ENCODE measurements around the gene TEX35.
"Not testable (repeated sequence)": the region's sequence is repeated elsewhere in the genome, so short reads cannot be mapped to it uniquely, and the experiment has no call there.

The TEX35 gene

DNA sequence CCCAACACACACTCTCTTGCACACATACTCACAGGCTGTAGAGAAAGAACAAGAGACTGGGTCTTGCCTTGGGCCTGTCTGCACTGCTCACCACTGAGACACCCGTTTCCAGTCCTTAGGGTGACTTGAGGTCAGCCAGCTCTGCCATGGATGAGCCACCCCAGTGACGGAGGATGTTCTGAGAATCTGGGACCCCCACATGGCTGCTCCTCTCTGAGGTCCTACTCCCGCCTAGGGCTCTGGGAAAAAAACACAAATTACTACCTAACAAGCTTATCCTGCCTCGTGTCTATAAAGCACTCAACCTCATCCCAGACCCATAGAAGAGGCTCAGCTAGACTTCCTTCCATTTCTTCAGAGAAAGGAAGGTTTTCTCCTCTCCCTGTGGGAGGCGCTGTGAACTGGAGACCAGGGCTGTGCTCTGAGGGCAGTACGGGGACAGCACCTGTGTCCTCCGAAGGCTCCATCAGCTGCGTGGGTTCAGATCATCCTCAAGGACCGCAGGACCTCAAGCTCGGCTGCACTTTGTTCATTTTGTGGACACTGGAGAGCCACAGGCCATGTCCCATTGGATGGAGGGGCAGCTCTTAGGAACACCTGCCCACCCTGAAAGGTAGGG is 11.9 kb upstream of the TEX35 start:
- peaks cover 0 to 8% (median 4%) of the 10 kb centered on the region in 5 donors for H3K4me1 ChIP-seq (ENCODE audit: control insufficient read depth in 5 of 5, insufficient read depth in 5 of 5, low read length in 5 of 5)
- H3K27me3 ChIP-seq (ENCODE audit: control insufficient read depth in 5 of 5, insufficient read depth in 4 of 5, low read length in 5 of 5), result peaks cover 0 to 5% (median 0%) of the 10 kb centered on the region in 5 donors
- no peaks in the 10 kb centered on the region for H3K9me3 ChIP-seq (ENCODE audit: control insufficient read depth in 5 of 5, low read length in 5 of 5)
- H3K4me3 ChIP-seq (ENCODE audit: low read depth in 1 of 5, low read length in 5 of 5), result no peak overlapping the region
- H3K36me3 ChIP-seq (ENCODE audit: control insufficient read depth in 5 of 5, insufficient read depth in 5 of 5, low read length in 5 of 5), result no peaks in the 10 kb centered on the region
- H3K9ac ChIP-seq (ENCODE audit: low read length in 5 of 5), result no peak overlapping the region
- no peak overlapping the region for H3K27ac ChIP-seq (ENCODE audit: low read depth, low read length)

- Histone ChIP-seq H3K27ac (ENCODE audit: low read depth, low read length) (no peak overlapping the region), H3K9ac (ENCODE audit: low read length in 5 of 5) (no peak overlapping the region), H3K4me1 (ENCODE audit: control insufficient read depth in 5 of 5, insufficient read depth in 5 of 5, low read length in 5 of 5) (peaks cover 0 to 8% (median 4%) of the 10 kb centered on the region in 5 donors), H3K27me3 (ENCODE audit: control insufficient read depth in 5 of 5, insufficient read depth in 4 of 5, low read length in 5 of 5) (peaks cover 0 to 5% (median 0%) of the 10 kb centered on the region in 5 donors), H3K36me3 (ENCODE audit: control insufficient read depth in 5 of 5, insufficient read depth in 5 of 5, low read length in 5 of 5) (no peaks in the 10 kb centered on the region), H3K9me3 (ENCODE audit: control insufficient read depth in 5 of 5, low read length in 5 of 5) (no peaks in the 10 kb centered on the region), H3K4me3 (ENCODE audit: low read depth in 1 of 5, low read length in 5 of 5) (no peak overlapping the region)
These were observed 11.1 kb upstream of the TEX35 start for GRCh38 chr1:178501705-178502329.

DNA sequence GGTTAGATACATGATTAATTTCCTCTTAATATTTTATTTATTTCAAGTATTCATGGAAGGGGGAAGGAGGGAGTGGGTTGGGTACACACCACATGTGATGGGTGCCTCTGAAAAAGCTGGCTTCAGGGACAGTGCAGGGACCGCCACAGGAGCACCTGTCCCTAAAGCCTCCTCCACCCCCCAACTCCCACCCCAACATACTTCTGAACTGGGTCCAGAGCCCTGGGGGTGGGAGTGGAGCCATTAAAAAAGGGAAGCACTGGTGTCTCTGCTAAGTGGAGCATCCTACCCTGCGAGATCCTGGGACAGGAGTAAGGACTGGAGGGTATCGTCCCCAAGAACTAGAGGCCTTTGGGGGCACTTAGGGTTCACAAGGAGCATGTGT is 10.6 kb upstream of the TEX35 start:
- H3K27me3 ChIP-seq (ENCODE audit: control insufficient read depth in 5 of 5, insufficient read depth in 4 of 5, low read length in 5 of 5), result peaks cover 0 to 5% (median 0%) of the 10 kb centered on the region in 5 donors
- H3K27ac ChIP-seq (ENCODE audit: low read depth, low read length), result no peak overlapping the region
- H3K36me3 ChIP-seq (ENCODE audit: control insufficient read depth in 5 of 5, insufficient read depth in 5 of 5, low read length in 5 of 5), result no peaks in the 10 kb centered on the region
- no peaks in the 10 kb centered on the region for H3K9me3 ChIP-seq (ENCODE audit: control insufficient read depth in 5 of 5, low read length in 5 of 5)
- peaks cover 0 to 8% (median 4%) of the 10 kb centered on the region in 5 donors for H3K4me1 ChIP-seq (ENCODE audit: control insufficient read depth in 5 of 5, insufficient read depth in 5 of 5, low read length in 5 of 5)
- no peak overlapping the region for H3K9ac ChIP-seq (ENCODE audit: low read length in 5 of 5)
- no peak overlapping the region for H3K4me3 ChIP-seq (ENCODE audit: low read depth in 1 of 5, low read length in 5 of 5)

GRCh38 chr1:178502856-178503255 is 10.1 kb upstream of the TEX35 start:
- H3K27me3 ChIP-seq (ENCODE audit: control insufficient read depth in 5 of 5, insufficient read depth in 4 of 5, low read length in 5 of 5), result peaks cover 0 to 5% (median 0%) of the 10 kb centered on the region in 5 donors
- H3K9me3 ChIP-seq (ENCODE audit: control insufficient read depth in 5 of 5, low read length in 5 of 5), result no peaks in the 10 kb centered on the region
- no peak overlapping the region for H3K4me3 ChIP-seq (ENCODE audit: low read depth in 1 of 5, low read length in 5 of 5)
- no peak overlapping the region for H3K27ac ChIP-seq (ENCODE audit: low read depth, low read length)
- H3K36me3 ChIP-seq (ENCODE audit: control insufficient read depth in 5 of 5, insufficient read depth in 5 of 5, low read length in 5 of 5), result no peaks in the 10 kb centered on the region
- H3K9ac ChIP-seq (ENCODE audit: low read length in 5 of 5), result no peak overlapping the region
- peaks cover 0 to 8% (median 4%) of the 10 kb centered on the region in 5 donors for H3K4me1 ChIP-seq (ENCODE audit: control insufficient read depth in 5 of 5, insufficient read depth in 5 of 5, low read length in 5 of 5)

DNA sequence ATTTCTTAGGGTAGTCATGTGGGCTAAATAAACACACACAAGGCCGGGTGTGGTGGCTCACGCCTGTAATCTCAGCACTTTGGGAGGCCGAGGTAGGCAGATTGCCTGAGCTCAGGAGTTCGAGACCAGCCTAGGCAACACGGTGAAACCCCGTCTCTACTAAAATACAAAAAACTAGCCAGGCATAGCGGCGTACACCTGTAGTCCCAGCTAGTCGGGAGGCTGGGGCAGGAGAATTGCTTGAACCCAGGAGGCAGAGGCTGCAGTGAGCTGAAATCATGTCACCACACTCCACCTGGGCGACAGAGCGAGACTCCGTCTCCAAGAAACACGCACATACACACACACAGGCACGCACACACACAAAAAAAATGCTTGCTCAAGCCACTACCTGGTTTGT is 9.6 kb upstream of the TEX35 start:
- not testable (repeated sequence) for H3K4me1 ChIP-seq (ENCODE audit: control insufficient read depth in 5 of 5, insufficient read depth in 5 of 5, low read length in 5 of 5); H3K4me3 ChIP-seq (ENCODE audit: low read depth in 1 of 5, low read length in 5 of 5); H3K27ac ChIP-seq (ENCODE audit: low read depth, low read length); H3K36me3 ChIP-seq (ENCODE audit: control insufficient read depth in 5 of 5, insufficient read depth in 5 of 5, low read length in 5 of 5); H3K9ac ChIP-seq (ENCODE audit: low read length in 5 of 5); H3K27me3 ChIP-seq (ENCODE audit: control insufficient read depth in 5 of 5, insufficient read depth in 4 of 5, low read length in 5 of 5); H3K9me3 ChIP-seq (ENCODE audit: control insufficient read depth in 5 of 5, low read length in 5 of 5)

- H3K9ac ChIP-seq (ENCODE audit: low read length in 5 of 5), result no peak overlapping the region
- no peaks in the 10 kb centered on the region for H3K9me3 ChIP-seq (ENCODE audit: control insufficient read depth in 5 of 5, low read length in 5 of 5)
- H3K4me1 ChIP-seq (ENCODE audit: control insufficient read depth in 5 of 5, insufficient read depth in 5 of 5, low read length in 5 of 5), result peaks cover 0 to 8% (median 4%) of the 10 kb centered on the region in 5 donors
- no peak overlapping the region for H3K4me3 ChIP-seq (ENCODE audit: low read depth in 1 of 5, low read length in 5 of 5)
- peaks cover 0 to 5% (median 0%) of the 10 kb centered on the region in 5 donors for H3K27me3 ChIP-seq (ENCODE audit: control insufficient read depth in 5 of 5, insufficient read depth in 4 of 5, low read length in 5 of 5)
- H3K36me3 ChIP-seq (ENCODE audit: control insufficient read depth in 5 of 5, insufficient read depth in 5 of 5, low read length in 5 of 5), result no peaks in the 10 kb centered on the region
- no peak overlapping the region for H3K27ac ChIP-seq (ENCODE audit: low read depth, low read length)
These were observed 9.1 kb upstream of the TEX35 start for GRCh38 chr1:178503849-178504248.

DNA sequence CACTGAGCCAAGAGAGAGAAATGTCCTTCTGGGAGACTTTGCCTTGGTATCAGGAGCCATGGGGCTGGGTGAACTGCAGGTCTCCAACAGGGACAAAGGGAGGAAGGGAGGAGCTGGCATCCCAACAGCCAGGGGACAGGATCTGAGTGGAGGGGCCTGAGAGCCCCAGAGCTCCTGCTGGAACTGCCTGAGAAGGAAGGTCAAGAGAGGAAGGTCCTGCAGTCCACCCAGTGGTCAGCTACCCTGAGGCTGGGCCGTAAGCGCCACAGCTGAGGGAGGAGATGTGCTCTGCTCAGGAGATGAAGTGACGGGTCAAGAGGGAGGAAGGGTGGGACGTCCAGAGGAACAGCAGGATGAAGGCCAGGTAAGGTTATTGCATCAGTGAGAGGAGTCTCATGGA is 8.6 kb upstream of the TEX35 start:
- Histone ChIP-seq H3K4me1 (ENCODE audit: control insufficient read depth in 5 of 5, insufficient read depth in 5 of 5, low read length in 5 of 5) (peaks cover 0 to 9% (median 5%) of the 10 kb centered on the region in 5 donors), H3K27ac (ENCODE audit: low read depth, low read length) (no peak overlapping the region), H3K27me3 (ENCODE audit: control insufficient read depth in 5 of 5, insufficient read depth in 4 of 5, low read length in 5 of 5) (peaks cover 0 to 5% (median 0%) of the 10 kb centered on the region in 5 donors), H3K9ac (ENCODE audit: low read length in 5 of 5) (no peak overlapping the region), H3K9me3 (ENCODE audit: control insufficient read depth in 5 of 5, low read length in 5 of 5) (no peaks in the 10 kb centered on the region), H3K36me3 (ENCODE audit: control insufficient read depth in 5 of 5, insufficient read depth in 5 of 5, low read length in 5 of 5) (no peaks in the 10 kb centered on the region), H3K4me3 (ENCODE audit: low read depth in 1 of 5, low read length in 5 of 5) (no peak overlapping the region)

DNA sequence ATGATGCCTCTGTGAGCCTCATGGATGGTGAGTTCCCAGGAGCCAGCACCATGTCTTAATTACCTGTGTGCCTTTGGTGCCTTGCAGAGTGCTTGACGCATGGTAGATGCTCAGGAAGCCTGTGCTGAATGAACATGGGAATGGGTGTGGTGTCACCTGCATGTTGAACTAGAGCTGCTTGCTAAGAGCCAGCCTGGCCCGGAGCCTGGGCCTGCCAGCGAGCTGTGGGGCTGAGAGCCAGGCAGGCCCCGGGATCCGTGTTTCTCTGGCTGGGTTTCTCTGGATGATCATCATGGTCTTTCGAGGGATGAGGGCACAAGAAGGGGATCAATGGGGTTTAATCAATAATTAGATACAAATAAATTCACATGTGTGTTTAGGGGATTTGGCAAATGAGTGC is 6.7 kb upstream of the TEX35 start:
- no peak overlapping the region for H3K4me3 ChIP-seq (ENCODE audit: low read depth in 1 of 5, low read length in 5 of 5)
- H3K27me3 ChIP-seq (ENCODE audit: control insufficient read depth in 5 of 5, insufficient read depth in 4 of 5, low read length in 5 of 5), result peaks cover 0 to 5% (median 0%) of the 10 kb centered on the region in 5 donors
- H3K36me3 ChIP-seq (ENCODE audit: control insufficient read depth in 5 of 5, insufficient read depth in 5 of 5, low read length in 5 of 5), result no peaks in the 10 kb centered on the region
- H3K4me1 ChIP-seq (ENCODE audit: control insufficient read depth in 5 of 5, insufficient read depth in 5 of 5, low read length in 5 of 5), result peaks cover 4 to 8% (median 6%) of the 10 kb centered on the region in 5 donors
- H3K9me3 ChIP-seq (ENCODE audit: control insufficient read depth in 5 of 5, low read length in 5 of 5), result no peaks in the 10 kb centered on the region
- no peak overlapping the region for H3K9ac ChIP-seq (ENCODE audit: low read length in 5 of 5)
- no peak overlapping the region for H3K27ac ChIP-seq (ENCODE audit: low read depth, low read length)

DNA sequence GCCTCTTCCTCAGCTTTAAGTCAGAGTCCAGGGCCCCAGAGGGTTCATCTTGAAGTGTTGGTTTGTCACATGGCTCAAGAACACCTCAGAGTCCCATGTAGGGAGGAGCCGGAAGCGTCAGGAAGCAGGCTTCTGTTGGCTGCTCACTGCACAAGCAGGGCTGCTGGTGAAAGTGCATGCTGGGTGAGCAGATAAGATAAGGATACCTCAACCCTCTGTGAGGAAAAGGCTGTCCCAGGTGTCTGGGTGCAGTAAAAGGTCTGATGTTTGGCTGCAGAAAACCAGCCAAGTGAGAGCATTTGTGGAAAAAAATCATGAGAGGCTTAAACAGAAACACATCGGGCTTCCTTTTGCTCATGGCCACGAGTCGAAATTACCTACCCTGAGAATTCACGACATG is 6.2 kb upstream of the TEX35 start:
- Histone ChIP-seq H3K27ac (ENCODE audit: low read depth, low read length) (no peak overlapping the region), H3K36me3 (ENCODE audit: control insufficient read depth in 5 of 5, insufficient read depth in 5 of 5, low read length in 5 of 5) (no peaks in the 10 kb centered on the region), H3K4me1 (ENCODE audit: control insufficient read depth in 5 of 5, insufficient read depth in 5 of 5, low read length in 5 of 5) (peaks cover 4 to 8% (median 5%) of the 10 kb centered on the region in 5 donors), H3K9me3 (ENCODE audit: control insufficient read depth in 5 of 5, low read length in 5 of 5) (no peaks in the 10 kb centered on the region), H3K27me3 (ENCODE audit: control insufficient read depth in 5 of 5, insufficient read depth in 4 of 5, low read length in 5 of 5) (peaks cover 0 to 5% (median 0%) of the 10 kb centered on the region in 5 donors), H3K9ac (ENCODE audit: low read length in 5 of 5) (no peak overlapping the region), H3K4me3 (ENCODE audit: low read depth in 1 of 5, low read length in 5 of 5) (no peak overlapping the region)

DNA sequence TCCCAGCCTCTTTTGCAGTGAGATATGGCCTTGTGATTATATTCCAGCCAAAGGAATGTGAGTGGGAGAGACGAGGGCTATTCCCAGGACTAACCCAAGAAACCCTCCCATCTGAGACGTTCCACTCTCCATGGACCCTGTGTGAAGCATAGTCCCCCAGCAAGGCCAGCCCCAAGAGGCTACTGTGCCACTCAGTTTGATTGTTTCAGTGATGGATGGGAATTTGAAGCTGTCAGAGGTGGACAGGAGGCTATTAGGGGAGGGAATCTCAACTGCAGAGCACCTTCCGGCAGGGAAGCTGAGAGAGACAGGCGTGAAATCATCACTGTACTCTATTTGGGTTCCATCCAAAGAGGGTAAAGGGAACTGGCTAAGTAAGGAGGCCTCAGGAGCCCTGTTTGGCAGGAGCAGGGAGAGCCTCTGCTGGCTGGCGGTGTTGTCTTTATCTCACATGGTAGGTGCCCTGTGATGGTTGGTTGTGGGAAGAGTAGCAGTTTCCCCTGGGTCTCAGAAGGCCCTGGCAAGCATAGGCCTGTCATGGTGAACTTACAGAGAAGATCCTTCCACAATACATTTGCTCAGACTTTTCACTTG is 3.4 kb upstream of the TEX35 start:
- no peak overlapping the region for H3K9ac ChIP-seq (ENCODE audit: low read length in 5 of 5)
- no peaks in the 10 kb centered on the region for H3K9me3 ChIP-seq (ENCODE audit: control insufficient read depth in 5 of 5, low read length in 5 of 5)
- no peaks in the 10 kb centered on the region for H3K36me3 ChIP-seq (ENCODE audit: control insufficient read depth in 5 of 5, insufficient read depth in 5 of 5, low read length in 5 of 5)
- H3K4me3 ChIP-seq (ENCODE audit: low read depth in 1 of 5, low read length in 5 of 5), result no peak overlapping the region
- H3K27me3 ChIP-seq (ENCODE audit: control insufficient read depth in 5 of 5, insufficient read depth in 4 of 5, low read length in 5 of 5), result no peaks in the 10 kb centered on the region
- peaks cover 4 to 12% (median 11%) of the 10 kb centered on the region in 5 donors for H3K4me1 ChIP-seq (ENCODE audit: control insufficient read depth in 5 of 5, insufficient read depth in 5 of 5, low read length in 5 of 5)
- H3K27ac ChIP-seq (ENCODE audit: low read depth, low read length), result no peak overlapping the region

Data from subcutaneous abdominal adipose tissue (tissue), 5 donors.